ENCODE measurements around the gene STUM.

- TF ChIP-seq CTCF (conservative IDR thresholded peaks at IDR 0.05) (no peak), ZFX (IDR thresholded peaks at IDR 0.05) (no peak)
Observed at GRCh38 chr1:226596531-226597165, 48.1 kb downstream of the STUM start.
